ENCODE data around the gene RELL2. TPM values are rescaled to one million over a fixed set of nuclear protein-coding genes. Genes with fewer than 3 reads are reported as not detected.

RELL2 gene
- total and polyA plus RNA-seq, 7 donors = 0.99 to 10.5 (median 2.5) TPM

DNA sequence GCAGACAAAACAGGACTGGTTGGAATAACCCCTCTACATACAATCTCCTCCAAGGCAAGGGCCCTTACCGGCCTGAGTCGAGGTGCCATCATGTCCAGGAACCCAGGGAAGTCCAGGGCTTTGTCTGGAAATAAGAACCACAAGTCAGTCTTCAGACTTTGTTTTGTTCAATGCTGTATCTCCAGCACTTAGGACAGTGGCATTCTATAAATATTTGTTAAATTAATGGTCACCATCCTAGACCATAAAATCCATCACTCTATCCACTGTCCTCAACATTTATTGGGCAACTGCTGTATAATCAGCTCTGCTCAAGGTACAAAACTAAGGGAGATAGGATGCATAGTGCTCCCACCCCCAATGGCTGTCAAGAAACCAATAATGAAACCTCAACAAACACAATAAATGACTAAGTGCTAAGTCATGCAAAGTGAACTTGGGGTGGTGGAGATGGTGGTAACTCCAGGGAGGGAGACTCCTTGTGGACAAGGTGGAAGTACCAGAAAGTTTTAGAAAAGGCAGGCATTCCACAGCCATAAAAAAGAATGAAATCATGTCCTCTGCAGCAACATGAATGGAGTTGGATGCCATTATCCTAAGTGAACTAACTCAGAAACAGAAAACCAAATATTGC lies 5.0 kb downstream of the RELL2 start:
- intact Hi-C loops (cut with DNase I) = no loop called here
- H3K4me1 ChIP-seq = peaks cover 0 to 12% (median 11%) of the 10 kb centered on the region in 4 donors
- no peak for DNase-seq
- no peak overlapping the region for H3K4me3 ChIP-seq
- H3K36me3 ChIP-seq = peaks cover 0 to 42% (median 7%) of the 10 kb centered on the region in 4 donors
- TF ChIP-seq POLR2AphosphoS5 (IDR thresholded peaks at IDR 0.05) (no peak), EP300 (IDR thresholded peaks at IDR 0.05) (no peak), POLR2A (IDR thresholded peaks at IDR 0.05) (no peak)
- TF ChIP-seq, protein P1, sequence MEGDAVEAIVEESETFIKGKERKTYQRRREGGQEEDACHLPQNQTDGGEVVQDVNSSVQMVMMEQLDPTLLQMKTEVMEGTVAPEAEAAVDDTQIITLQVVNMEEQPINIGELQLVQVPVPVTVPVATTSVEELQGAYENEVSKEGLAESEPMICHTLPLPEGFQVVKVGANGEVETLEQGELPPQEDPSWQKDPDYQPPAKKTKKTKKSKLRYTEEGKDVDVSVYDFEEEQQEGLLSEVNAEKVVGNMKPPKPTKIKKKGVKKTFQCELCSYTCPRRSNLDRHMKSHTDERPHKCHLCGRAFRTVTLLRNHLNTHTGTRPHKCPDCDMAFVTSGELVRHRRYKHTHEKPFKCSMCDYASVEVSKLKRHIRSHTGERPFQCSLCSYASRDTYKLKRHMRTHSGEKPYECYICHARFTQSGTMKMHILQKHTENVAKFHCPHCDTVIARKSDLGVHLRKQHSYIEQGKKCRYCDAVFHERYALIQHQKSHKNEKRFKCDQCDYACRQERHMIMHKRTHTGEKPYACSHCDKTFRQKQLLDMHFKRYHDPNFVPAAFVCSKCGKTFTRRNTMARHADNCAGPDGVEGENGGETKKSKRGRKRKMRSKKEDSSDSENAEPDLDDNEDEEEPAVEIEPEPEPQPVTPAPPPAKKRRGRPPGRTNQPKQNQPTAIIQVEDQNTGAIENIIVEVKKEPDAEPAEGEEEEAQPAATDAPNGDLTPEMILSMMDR (IDR thresholded peaks at IDR 0.05) = no peak
- H3K27me3 ChIP-seq = peaks cover 0 to 17% (median 7%) of the 10 kb centered on the region in 3 donors
- H3K27ac ChIP-seq = no peak overlapping the region
- 90 to 91% methylated on average over 2 of the region's 2 CpGs for WGBS, 2 donors
- no peaks in the 10 kb centered on the region for H3K9me3 ChIP-seq

DNA sequence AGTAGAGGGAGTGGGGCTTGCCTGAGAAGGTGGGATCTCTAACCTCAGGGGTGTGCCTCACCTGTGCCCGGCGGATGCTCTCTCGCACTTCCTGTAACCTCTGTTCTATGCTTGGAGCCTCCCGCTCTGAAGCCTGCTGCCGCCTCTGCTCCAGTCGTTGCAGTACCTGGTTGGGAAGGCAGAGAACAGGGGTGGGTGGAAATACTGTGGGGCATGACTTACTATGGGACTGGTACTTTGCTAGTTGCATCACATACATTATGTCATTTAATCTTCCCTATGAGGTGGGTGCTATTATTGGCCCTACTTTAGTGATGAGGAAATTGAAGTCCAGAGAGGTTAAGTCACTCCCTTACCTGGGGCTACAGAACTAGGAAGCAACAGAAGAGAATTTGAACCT lies 9.2 kb downstream of the RELL2 start:
- H3K9me3 ChIP-seq = no peaks in the 10 kb centered on the region
- peaks cover 0 to 54% (median 5%) of the 10 kb centered on the region in 4 donors for H3K36me3 ChIP-seq
- no peak overlapping the region for H3K27ac ChIP-seq
- peaks cover 0 to 9% (median 8%) of the 10 kb centered on the region in 4 donors for H3K4me1 ChIP-seq
- no peak overlapping the region for H3K4me3 ChIP-seq
- no peak for DNase-seq
- no peaks in the 10 kb centered on the region for H3K27me3 ChIP-seq
- TF ChIP-seq POLR2A (IDR thresholded peaks at IDR 0.05) (no peak), POLR2AphosphoS5 (IDR thresholded peaks at IDR 0.05) (no peak), EP300 (IDR thresholded peaks at IDR 0.05) (no peak)
- TF ChIP-seq, protein P1 (IDR thresholded peaks at IDR 0.05) = no peak
- 92 to 94% methylated on average over 6 of the region's 6 CpGs for WGBS, 2 donors
- intact Hi-C loops (cut with DNase I) = no loop called here

DNA sequence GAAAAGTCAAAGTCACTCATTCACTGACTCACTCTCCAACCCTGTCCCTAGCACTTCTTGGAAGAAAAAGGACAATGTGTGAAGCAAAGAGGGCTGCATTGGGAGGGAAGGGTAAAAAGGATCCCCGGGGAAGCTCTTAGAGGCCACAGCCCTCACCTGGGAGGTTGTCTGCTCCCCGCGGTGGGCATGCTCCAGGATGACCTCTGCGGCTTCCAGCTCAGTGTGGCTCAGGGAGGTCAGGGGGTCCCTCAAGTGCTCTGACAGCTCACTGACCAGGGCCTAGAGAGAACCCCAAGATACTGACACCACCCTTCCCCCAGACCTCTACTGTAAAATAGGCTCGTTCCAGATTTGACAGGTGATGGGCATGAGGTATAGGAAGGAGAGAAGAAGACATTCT lies 10.4 kb downstream of the RELL2 start:
- no peak overlapping the region for H3K4me3 ChIP-seq
- no peak overlapping the region for H3K27ac ChIP-seq
- H3K9me3 ChIP-seq = no peaks in the 10 kb centered on the region
- DNase-seq = no peak
- intact Hi-C loops (cut with DNase I) = no loop called here
- H3K4me1 ChIP-seq = peaks cover 0 to 15% (median 11%) of the 10 kb centered on the region in 4 donors
- H3K36me3 ChIP-seq = peaks cover 0 to 49% (median 3%) of the 10 kb centered on the region in 4 donors
- H3K27me3 ChIP-seq = no peaks in the 10 kb centered on the region
- TF ChIP-seq POLR2A (IDR thresholded peaks at IDR 0.05) = no peak
- TF ChIP-seq, protein P1 (IDR thresholded peaks at IDR 0.05) = no peak
- no peak for TF ChIP-seq POLR2AphosphoS5 (IDR thresholded peaks at IDR 0.05)
- TF ChIP-seq EP300 (IDR thresholded peaks at IDR 0.05) = no peak
- 93 to 97% methylated on average over 5 of the region's 5 CpGs for WGBS, 2 donors

DNA sequence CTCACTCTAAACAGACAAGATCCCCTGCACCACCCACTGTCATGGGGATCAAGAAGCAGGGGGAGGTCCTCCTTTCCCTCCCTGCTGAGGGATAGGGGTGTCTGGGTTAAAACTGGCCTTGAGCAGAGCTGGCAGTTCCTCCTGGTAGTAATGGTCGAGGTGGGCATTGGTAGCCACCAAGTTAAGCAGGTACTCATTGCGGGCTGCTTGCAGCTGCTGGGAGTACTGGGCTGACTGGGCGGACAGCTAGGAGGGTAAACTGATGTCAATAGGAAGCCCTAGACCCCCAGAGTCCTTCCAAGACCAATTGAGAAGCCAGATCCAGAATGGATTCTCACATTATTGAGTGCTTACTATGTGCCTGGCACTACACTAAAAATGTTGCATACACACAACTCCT lies 11.1 kb downstream of the RELL2 start:
- intact Hi-C loops (cut with DNase I) = no loop called here
- H3K36me3 ChIP-seq = peaks cover 0 to 44% (median 3%) of the 10 kb centered on the region in 4 donors
- H3K27ac ChIP-seq = no peak overlapping the region
- TF ChIP-seq EP300 (IDR thresholded peaks at IDR 0.05) (no peak), POLR2A (IDR thresholded peaks at IDR 0.05) (no peak), POLR2AphosphoS5 (IDR thresholded peaks at IDR 0.05) (no peak)
- TF ChIP-seq, protein P1 (IDR thresholded peaks at IDR 0.05) = no peak
- no peaks in the 10 kb centered on the region for H3K27me3 ChIP-seq
- 90 to 91% methylated on average over 3 of the region's 3 CpGs for WGBS, 2 donors
- peaks cover 0 to 15% (median 11%) of the 10 kb centered on the region in 4 donors for H3K4me1 ChIP-seq
- H3K9me3 ChIP-seq = no peaks in the 10 kb centered on the region
- H3K4me3 ChIP-seq = no peak overlapping the region
- no peak for DNase-seq

All from sigmoid colon (tissue), 7 donors.